ENCODE data around the gene SLC35G2.
A peak's percentile ranks its signal among the peaks of the same experiment; 100 is the strongest.
"Not testable (repeated sequence)": the region's sequence is repeated elsewhere in the genome, so short reads cannot be mapped to it uniquely, and the experiment has no call there.

Gene SLC35G2

GRCh38 chr3:136856665-136857064 is 37.7 kb downstream of the SLC35G2 start:
- in situ Hi-C loops (cut with MboI; ENCODE audit: low pct_unique_long_range_greater_than_20kb, low sequenced_read_pairs, unreplicated experiment): no loop called here
- DNase-seq (ENCODE audit: low spot score): no peak
- no peak for TF ChIP-seq CTCF (IDR thresholded peaks at IDR 0.05; ENCODE audit: extremely low read depth, insufficient read depth, missing control alignments)

- no peak for TF ChIP-seq CTCF (IDR thresholded peaks at IDR 0.05; ENCODE audit: extremely low read depth, insufficient read depth, missing control alignments)
- no peak for DNase-seq (ENCODE audit: low spot score)
- in situ Hi-C loops (cut with MboI; ENCODE audit: low pct_unique_long_range_greater_than_20kb, low sequenced_read_pairs, unreplicated experiment): no loop called here
These were observed 39.5 kb downstream of the SLC35G2 start for GRCh38 chr3:136858381-136858780.

- in situ Hi-C loops (cut with MboI; ENCODE audit: low pct_unique_long_range_greater_than_20kb, low sequenced_read_pairs, unreplicated experiment): no loop called here
- DNase-seq (ENCODE audit: low spot score): no peak
- TF ChIP-seq CTCF (IDR thresholded peaks at IDR 0.05; ENCODE audit: extremely low read depth, insufficient read depth, missing control alignments): no peak
These were observed 41.6 kb downstream of the SLC35G2 start for GRCh38 chr3:136860541-136860940.

- TF ChIP-seq CTCF (IDR thresholded peaks at IDR 0.05; ENCODE audit: extremely low read depth, insufficient read depth, missing control alignments): peak; percentile 9
- peak; percentile 95 for DNase-seq (ENCODE audit: low spot score)
- in situ Hi-C loops (cut with MboI; ENCODE audit: low pct_unique_long_range_greater_than_20kb, low sequenced_read_pairs, unreplicated experiment): no loop called here
These were observed 43.1 kb downstream of the SLC35G2 start, which contains the start of gene NCK1 for GRCh38 chr3:136861890-136862616. Gene NCK1, plus strand, starts transcription at chr3:136862208. Its CDS starts 65,794 bp downstream, at chr3:136928002.

GRCh38 chr3:136862617-136863322 is 43.8 kb downstream of the SLC35G2 start:
- no peak for TF ChIP-seq CTCF (IDR thresholded peaks at IDR 0.05; ENCODE audit: extremely low read depth, insufficient read depth, missing control alignments)
- in situ Hi-C loops (cut with MboI; ENCODE audit: low pct_unique_long_range_greater_than_20kb, low sequenced_read_pairs, unreplicated experiment): no loop called here
- peak; percentile 53 for DNase-seq (ENCODE audit: low spot score)

- DNase-seq (ENCODE audit: low spot score): no peak
- no peak for TF ChIP-seq CTCF (IDR thresholded peaks at IDR 0.05; ENCODE audit: extremely low read depth, insufficient read depth, missing control alignments)
- in situ Hi-C loops (cut with MboI; ENCODE audit: low pct_unique_long_range_greater_than_20kb, low sequenced_read_pairs, unreplicated experiment): no loop called here
These were observed 50.4 kb downstream of the SLC35G2 start for GRCh38 chr3:136869282-136869681.

- DNase-seq (ENCODE audit: low spot score); in situ Hi-C loops (cut with MboI; ENCODE audit: low pct_unique_long_range_greater_than_20kb, low sequenced_read_pairs, unreplicated experiment): not testable (repeated sequence)
These were observed 53.3 kb downstream of the SLC35G2 start for GRCh38 chr3:136872258-136872657.

- in situ Hi-C loops (cut with MboI; ENCODE audit: low pct_unique_long_range_greater_than_20kb, low sequenced_read_pairs, unreplicated experiment): not testable (repeated sequence)
These were observed 60.6 kb downstream of the SLC35G2 start for GRCh38 chr3:136879510-136879909.

More at GRCh38 chr3:136879510-136879909, 60.6 kb downstream of the SLC35G2 start:
- not testable (repeated sequence) for DNase-seq (ENCODE audit: low spot score)

Data from GM13977 (cell line).